PC-3 (cell line): ENCODE data around the gene ADARB2.

Experiments
- EZH2 ChIP-seq: fragments of 300-600 bp; sonication (generic); IDR thresholded peaks from one replicate; pipeline ENCODE4 v1.6.1; 2017; ENCODE audit warnings: antibody characterized with exemption, mild to moderate bottlenecking, low read length; ENCODE audit not compliant: unreplicated experiment
- EZH2phosphoT487 ChIP-seq: fragments of 300-600 bp; sonication (generic); IDR thresholded peaks from 2 replicates; pipeline ENCODE4 v1.6.1; 2018; ENCODE audit warnings: mild to moderate bottlenecking, antibody characterized with exemption, low read length, borderline replicate concordance
- TF ChIP-seq, protein P1 (sequence below): fragments of 300-600 bp; sonication (generic); conservative IDR thresholded peaks from 2 replicates; pipeline ENCODE4 v1.5.1; 2017; ENCODE audit warnings: antibody characterized with exemption, low read depth, mild to moderate bottlenecking, low read length

DNA sequence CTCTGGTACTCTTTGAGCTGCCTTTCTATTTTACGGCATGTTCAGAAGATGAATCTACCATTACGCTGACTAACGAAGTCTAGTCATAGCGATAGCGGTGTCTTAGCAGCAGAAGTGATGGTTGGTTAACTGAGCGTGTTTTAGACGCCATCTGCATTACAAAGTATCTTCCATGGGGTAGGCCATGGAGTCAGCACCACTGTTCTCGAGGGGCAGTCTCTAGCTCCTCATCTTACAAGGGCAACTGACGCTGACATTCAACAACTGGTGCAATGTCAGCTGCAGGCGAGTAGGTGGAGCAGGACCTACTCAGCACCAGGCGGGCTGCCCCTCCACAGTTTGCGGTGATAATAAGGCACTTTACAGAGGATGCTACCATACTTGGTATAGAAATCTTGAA lies 88.7 kb downstream of the ADARB2 start:
- TF ChIP-seq, protein P1, sequence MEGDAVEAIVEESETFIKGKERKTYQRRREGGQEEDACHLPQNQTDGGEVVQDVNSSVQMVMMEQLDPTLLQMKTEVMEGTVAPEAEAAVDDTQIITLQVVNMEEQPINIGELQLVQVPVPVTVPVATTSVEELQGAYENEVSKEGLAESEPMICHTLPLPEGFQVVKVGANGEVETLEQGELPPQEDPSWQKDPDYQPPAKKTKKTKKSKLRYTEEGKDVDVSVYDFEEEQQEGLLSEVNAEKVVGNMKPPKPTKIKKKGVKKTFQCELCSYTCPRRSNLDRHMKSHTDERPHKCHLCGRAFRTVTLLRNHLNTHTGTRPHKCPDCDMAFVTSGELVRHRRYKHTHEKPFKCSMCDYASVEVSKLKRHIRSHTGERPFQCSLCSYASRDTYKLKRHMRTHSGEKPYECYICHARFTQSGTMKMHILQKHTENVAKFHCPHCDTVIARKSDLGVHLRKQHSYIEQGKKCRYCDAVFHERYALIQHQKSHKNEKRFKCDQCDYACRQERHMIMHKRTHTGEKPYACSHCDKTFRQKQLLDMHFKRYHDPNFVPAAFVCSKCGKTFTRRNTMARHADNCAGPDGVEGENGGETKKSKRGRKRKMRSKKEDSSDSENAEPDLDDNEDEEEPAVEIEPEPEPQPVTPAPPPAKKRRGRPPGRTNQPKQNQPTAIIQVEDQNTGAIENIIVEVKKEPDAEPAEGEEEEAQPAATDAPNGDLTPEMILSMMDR: no peak
- TF ChIP-seq EZH2phosphoT487 (no peak), EZH2 (no peak)
